ENCODE data around the gene TM9SF3. TPM values are rescaled to one million over a fixed set of nuclear protein-coding genes. Genes with fewer than 3 reads are reported as not detected.

Gene TM9SF3
- total and polyA plus RNA-seq, 2 experiments from 2014 or later, result 37.3 to 72.5 TPM

DNA sequence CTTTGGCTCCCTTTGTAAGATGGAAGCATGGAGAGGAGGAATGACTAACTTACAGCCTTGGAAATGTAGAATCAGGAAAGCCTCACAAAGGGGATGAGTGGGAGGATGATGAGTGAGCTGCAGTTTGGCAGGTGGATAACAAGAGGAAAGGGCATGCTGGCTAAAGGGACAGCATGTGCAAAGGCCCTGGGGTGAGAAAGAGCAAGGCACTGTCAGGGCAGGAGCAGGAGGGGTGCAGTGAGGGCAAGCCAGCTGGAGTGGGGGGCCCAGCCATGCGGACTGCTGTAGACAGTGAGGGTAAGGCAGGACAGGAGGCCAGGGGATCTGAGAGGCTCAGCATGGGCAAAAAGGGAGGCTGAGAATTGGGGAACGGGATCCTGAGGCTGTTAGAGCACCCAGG lies 93.6 kb downstream of the TM9SF3 start:
- Mint-ChIP-seq H3K9me3 (no peaks in the 10 kb centered on the region), H3K27me3 (ENCODE audit: insufficient read depth, low read depth, poor library complexity) (peaks cover 6% of the 10 kb centered on the region), H3K36me3 (ENCODE audit: low read depth) (no peaks in the 10 kb centered on the region), H3K4me1 (peaks cover 10% of the 10 kb centered on the region), H3K27ac (no peak overlapping the region), H3K4me3 (no peak overlapping the region)
- H3K4me2 ChIP-seq, result no peak overlapping the region
- TF ChIP-seq JUNB (IDR thresholded peaks at IDR 0.05; ENCODE audit: unreplicated experiment) (no peak), STAT1 (IDR thresholded peaks at IDR 0.05; ENCODE audit: unreplicated experiment) (no peak), EZH2phosphoT487 (IDR thresholded peaks at IDR 0.05; ENCODE audit: unreplicated experiment) (no peak), NANOG (IDR thresholded peaks at IDR 0.05; ENCODE audit: borderline replicate concordance) (no peak), ZNF114 (CRISPR knock-in tag; IDR thresholded peaks at IDR 0.05) (no peak), ZNF331 (CRISPR knock-in tag; IDR thresholded peaks at IDR 0.05; ENCODE audit: low read depth) (no peak), POLR2AphosphoS5 (IDR thresholded peaks at IDR 0.05; ENCODE audit: low read depth) (no peak), CTCF (conservative IDR thresholded peaks at IDR 0.05; ENCODE audit: low read depth in 2 of 2) (no peak), CREB1 (CRISPR knock-in tag; IDR thresholded peaks at IDR 0.05; ENCODE audit: low read depth) (no peak), EZH2 (IDR thresholded peaks at IDR 0.05; ENCODE audit: low read depth, unreplicated experiment) (no peak), REST (IDR thresholded peaks at IDR 0.05; ENCODE audit: unreplicated experiment) (no peak)
- TF ChIP-seq, protein P1, sequence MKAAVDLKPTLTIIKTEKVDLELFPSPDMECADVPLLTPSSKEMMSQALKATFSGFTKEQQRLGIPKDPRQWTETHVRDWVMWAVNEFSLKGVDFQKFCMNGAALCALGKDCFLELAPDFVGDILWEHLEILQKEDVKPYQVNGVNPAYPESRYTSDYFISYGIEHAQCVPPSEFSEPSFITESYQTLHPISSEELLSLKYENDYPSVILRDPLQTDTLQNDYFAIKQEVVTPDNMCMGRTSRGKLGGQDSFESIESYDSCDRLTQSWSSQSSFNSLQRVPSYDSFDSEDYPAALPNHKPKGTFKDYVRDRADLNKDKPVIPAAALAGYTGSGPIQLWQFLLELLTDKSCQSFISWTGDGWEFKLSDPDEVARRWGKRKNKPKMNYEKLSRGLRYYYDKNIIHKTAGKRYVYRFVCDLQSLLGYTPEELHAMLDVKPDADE (IDR thresholded peaks at IDR 0.05), result no peak
- TF ChIP-seq, protein P2, sequence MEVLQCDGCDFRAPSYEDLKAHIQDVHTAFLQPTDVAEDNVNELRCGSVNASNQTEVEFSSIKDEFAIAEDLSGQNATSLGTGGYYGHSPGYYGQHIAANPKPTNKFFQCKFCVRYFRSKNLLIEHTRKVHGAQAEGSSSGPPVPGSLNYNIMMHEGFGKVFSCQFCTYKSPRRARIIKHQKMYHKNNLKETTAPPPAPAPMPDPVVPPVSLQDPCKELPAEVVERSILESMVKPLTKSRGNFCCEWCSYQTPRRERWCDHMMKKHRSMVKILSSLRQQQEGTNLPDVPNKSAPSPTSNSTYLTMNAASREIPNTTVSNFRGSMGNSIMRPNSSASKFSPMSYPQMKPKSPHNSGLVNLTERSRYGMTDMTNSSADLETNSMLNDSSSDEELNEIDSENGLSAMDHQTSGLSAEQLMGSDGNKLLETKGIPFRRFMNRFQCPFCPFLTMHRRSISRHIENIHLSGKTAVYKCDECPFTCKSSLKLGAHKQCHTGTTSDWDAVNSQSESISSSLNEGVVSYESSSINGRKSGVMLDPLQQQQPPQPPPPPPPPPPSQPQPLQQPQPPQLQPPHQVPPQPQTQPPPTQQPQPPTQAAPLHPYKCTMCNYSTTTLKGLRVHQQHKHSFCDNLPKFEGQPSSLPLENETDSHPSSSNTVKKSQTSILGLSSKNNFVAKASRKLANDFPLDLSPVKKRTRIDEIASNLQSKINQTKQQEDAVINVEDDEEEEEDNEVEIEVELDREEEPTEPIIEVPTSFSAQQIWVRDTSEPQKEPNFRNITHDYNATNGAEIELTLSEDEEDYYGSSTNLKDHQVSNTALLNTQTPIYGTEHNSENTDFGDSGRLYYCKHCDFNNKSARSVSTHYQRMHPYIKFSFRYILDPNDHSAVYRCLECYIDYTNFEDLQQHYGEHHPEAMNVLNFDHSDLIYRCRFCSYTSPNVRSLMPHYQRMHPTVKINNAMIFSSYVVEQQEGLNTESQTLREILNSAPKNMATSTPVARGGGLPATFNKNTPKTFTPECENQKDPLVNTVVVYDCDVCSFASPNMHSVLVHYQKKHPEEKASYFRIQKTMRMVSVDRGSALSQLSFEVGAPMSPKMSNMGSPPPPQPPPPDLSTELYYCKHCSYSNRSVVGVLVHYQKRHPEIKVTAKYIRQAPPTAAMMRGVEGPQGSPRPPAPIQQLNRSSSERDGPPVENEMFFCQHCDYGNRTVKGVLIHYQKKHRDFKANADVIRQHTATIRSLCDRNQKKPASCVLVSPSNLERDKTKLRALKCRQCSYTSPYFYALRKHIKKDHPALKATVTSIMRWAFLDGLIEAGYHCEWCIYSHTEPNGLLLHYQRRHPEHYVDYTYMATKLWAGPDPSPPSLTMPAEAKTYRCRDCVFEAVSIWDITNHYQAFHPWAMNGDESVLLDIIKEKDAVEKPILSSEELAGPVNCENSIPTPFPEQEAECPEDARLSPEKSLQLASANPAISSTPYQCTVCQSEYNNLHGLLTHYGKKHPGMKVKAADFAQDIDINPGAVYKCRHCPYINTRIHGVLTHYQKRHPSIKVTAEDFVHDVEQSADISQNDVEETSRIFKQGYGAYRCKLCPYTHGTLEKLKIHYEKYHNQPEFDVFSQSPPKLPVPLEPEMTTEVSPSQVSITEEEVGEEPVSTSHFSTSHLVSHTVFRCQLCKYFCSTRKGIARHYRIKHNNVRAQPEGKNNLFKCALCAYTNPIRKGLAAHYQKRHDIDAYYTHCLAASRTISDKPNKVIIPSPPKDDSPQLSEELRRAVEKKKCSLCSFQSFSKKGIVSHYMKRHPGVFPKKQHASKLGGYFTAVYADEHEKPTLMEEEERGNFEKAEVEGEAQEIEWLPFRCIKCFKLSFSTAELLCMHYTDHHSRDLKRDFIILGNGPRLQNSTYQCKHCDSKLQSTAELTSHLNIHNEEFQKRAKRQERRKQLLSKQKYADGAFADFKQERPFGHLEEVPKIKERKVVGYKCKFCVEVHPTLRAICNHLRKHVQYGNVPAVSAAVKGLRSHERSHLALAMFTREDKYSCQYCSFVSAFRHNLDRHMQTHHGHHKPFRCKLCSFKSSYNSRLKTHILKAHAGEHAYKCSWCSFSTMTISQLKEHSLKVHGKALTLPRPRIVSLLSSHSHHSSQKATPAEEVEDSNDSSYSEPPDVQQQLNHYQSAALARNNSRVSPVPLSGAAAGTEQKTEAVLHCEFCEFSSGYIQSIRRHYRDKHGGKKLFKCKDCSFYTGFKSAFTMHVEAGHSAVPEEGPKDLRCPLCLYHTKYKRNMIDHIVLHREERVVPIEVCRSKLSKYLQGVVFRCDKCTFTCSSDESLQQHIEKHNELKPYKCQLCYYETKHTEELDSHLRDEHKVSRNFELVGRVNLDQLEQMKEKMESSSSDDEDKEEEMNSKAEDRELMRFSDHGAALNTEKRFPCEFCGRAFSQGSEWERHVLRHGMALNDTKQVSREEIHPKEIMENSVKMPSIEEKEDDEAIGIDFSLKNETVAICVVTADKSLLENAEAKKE (CRISPR knock-in tag; IDR thresholded peaks at IDR 0.05), result no peak
- DNase-seq (ENCODE audit: low spot score) (no peak), ATAC-seq (no peak)
- H3F3A ChIP-seq (replicated peaks; ENCODE audit: low read depth), result no peaks in the 10 kb centered on the region
- no peaks in the 10 kb centered on the region for H3K4me1 ChIP-seq (ENCODE audit: insufficient read depth)
- no peak overlapping the region for H3K4me3 ChIP-seq
- no peaks in the 10 kb centered on the region for H3K9me2 ChIP-seq (ENCODE audit: insufficient read depth)
- H4K20me1 ChIP-seq (replicated peaks; ENCODE audit: insufficient read depth), result no peaks in the 10 kb centered on the region
- no peaks in the 10 kb centered on the region for H3K27me3 ChIP-seq (ENCODE audit: insufficient read depth)
- H3K27ac ChIP-seq (ENCODE audit: low read depth), result no peak overlapping the region
- no peak overlapping the region for H2AFZ ChIP-seq
- no peaks in the 10 kb centered on the region for H3K79me2 ChIP-seq (replicated peaks; ENCODE audit: insufficient read depth)
- H3K36me3 ChIP-seq (ENCODE audit: insufficient read depth), result no peaks in the 10 kb centered on the region

All from GM23338 (cell line).